ENCODE results near the gene DCUN1D3. TPM values are rescaled to one million over a fixed set of nuclear protein-coding genes. Genes with fewer than 3 reads are reported as not detected.
"Not testable (repeated sequence)": the region's sequence is repeated elsewhere in the genome, so short reads cannot be mapped to it uniquely, and the experiment has no call there.

The DCUN1D3 gene
- polyA plus RNA-seq, 1 donor (not counting 4 experiments of a cell fraction or from before 2014, with no cell fraction given) = 9.4 TPM

DNA sequence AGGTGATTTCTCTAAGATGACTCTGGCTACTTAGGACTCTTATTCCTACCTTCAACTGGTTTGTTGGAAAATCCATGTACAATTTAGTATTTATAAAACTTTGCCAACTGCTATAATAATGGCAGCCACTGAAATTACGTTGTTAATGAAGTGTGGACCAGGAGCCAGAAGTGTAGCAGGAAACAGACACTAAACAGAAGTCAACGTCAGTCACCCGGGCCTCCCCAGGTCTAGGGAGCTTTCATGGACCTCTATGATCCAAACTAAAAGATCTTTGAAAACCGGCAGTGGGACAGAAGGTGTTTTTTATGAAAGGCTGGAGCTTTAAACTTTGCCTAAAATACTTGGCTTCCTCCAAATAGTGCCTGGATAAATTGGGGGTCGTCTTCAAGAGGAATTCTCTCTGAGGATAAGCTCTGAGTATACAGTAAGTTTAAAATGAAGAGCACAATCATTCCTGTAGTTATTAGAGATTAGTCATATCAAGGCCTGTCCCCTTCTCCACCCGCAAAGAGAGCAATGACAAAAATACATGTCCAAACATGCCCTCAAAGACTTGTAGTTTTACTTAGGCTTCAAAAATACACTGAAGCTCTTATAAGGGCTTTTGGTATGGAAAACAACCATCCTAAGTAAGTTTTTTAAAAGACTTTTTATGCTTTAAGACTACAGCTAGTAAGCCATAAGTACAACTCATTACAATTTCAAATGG, 34.6 kb downstream of the DCUN1D3 start:
- Histone ChIP-seq H3K36me3 (ENCODE audit: control insufficient read depth in 2 of 2, extremely low read depth in 1 of 2, insufficient read depth in 2 of 2, low read length in 2 of 2) (peaks cover 13 to 17% of the 10 kb centered on the region in 2 experiments), H3K4me2 (ENCODE audit: control insufficient read depth, extremely low read depth, insufficient read depth, low read depth, low read length) (peak overlapping the region; percentile 99), H3K9ac (ENCODE audit: control insufficient read depth, extremely low read depth, insufficient read depth, low read length) (peak overlapping the region; percentile 83), H4K20me1 (ENCODE audit: control insufficient read depth, extremely low read depth, insufficient read depth, low read length) (no peaks in the 10 kb centered on the region), H2AFZ (ENCODE audit: control insufficient read depth, low read length) (peak overlapping the region; percentile 42), H3K4me3 (ENCODE audit: control insufficient read depth in 2 of 3, extremely low read depth in 1 of 3, insufficient read depth in 2 of 3, low read depth in 1 of 3, low read length in 3 of 3) (peak overlapping the region in 2 of 3 experiments; percentile 56 to 66), H3K79me2 (ENCODE audit: control insufficient read depth, insufficient read depth, low read length) (peaks cover 61% of the 10 kb centered on the region), H3K27me3 (ENCODE audit: control insufficient read depth, extremely low read depth, insufficient read depth, low read length) (no peaks in the 10 kb centered on the region), H3K4me1 (ENCODE audit: control insufficient read depth, extremely low read depth, insufficient read depth, low read length) (peaks cover 59% of the 10 kb centered on the region), H3K27ac (ENCODE audit: control insufficient read depth, insufficient read depth, low read length) (peak overlapping the region; percentile 99), H3K9me1 (ENCODE audit: control insufficient read depth, extremely low read depth, insufficient read depth, low read length) (peaks cover 7% of the 10 kb centered on the region), H3K9me3 (ENCODE audit: control insufficient read depth, low read depth, low read length) (no peaks in the 10 kb centered on the region)
- dilution Hi-C loops (cut with MboI; ENCODE audit: extremely low pct_ligation_motif_present, low sequenced_read_pairs) = no loop called here
- DNase-seq (ENCODE audit: low read depth, low spot score) (peak; percentile 71), FAIRE-seq (peak; percentile 48)
- TF ChIP-seq EZH2 (IDR thresholded peaks at IDR 0.05; ENCODE audit: low read length) = no peak
- TF ChIP-seq, protein P1, sequence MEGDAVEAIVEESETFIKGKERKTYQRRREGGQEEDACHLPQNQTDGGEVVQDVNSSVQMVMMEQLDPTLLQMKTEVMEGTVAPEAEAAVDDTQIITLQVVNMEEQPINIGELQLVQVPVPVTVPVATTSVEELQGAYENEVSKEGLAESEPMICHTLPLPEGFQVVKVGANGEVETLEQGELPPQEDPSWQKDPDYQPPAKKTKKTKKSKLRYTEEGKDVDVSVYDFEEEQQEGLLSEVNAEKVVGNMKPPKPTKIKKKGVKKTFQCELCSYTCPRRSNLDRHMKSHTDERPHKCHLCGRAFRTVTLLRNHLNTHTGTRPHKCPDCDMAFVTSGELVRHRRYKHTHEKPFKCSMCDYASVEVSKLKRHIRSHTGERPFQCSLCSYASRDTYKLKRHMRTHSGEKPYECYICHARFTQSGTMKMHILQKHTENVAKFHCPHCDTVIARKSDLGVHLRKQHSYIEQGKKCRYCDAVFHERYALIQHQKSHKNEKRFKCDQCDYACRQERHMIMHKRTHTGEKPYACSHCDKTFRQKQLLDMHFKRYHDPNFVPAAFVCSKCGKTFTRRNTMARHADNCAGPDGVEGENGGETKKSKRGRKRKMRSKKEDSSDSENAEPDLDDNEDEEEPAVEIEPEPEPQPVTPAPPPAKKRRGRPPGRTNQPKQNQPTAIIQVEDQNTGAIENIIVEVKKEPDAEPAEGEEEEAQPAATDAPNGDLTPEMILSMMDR (optimal IDR thresholded peaks at IDR 0.05 in 1 of 3, IDR thresholded peaks at IDR 0.05 in 1 of 3, conservative IDR thresholded peaks at IDR 0.05 in 1 of 3; ENCODE audit: extremely low read depth in 1 of 3, insufficient read depth in 2 of 3, low read length in 3 of 3) = no peak

GRCh38 chr16:20864376-20864775, 35.8 kb downstream of the DCUN1D3 start:
- H3K4me3 ChIP-seq (ENCODE audit: control insufficient read depth in 2 of 3, extremely low read depth in 1 of 3, insufficient read depth in 2 of 3, low read depth in 1 of 3, low read length in 3 of 3); H3K4me2 ChIP-seq (ENCODE audit: control insufficient read depth, extremely low read depth, insufficient read depth, low read depth, low read length); H3K9me3 ChIP-seq (ENCODE audit: control insufficient read depth, low read depth, low read length); H2AFZ ChIP-seq (ENCODE audit: control insufficient read depth, low read length); dilution Hi-C loops (cut with MboI; ENCODE audit: extremely low pct_ligation_motif_present, low sequenced_read_pairs); FAIRE-seq; H3K9ac ChIP-seq (ENCODE audit: control insufficient read depth, extremely low read depth, insufficient read depth, low read length); DNase-seq (ENCODE audit: low read depth, low spot score); H3K27ac ChIP-seq (ENCODE audit: control insufficient read depth, insufficient read depth, low read length); H4K20me1 ChIP-seq (ENCODE audit: control insufficient read depth, extremely low read depth, insufficient read depth, low read length); H3K27me3 ChIP-seq (ENCODE audit: control insufficient read depth, extremely low read depth, insufficient read depth, low read length); H3K9me1 ChIP-seq (ENCODE audit: control insufficient read depth, extremely low read depth, insufficient read depth, low read length): not testable (repeated sequence)
- Histone ChIP-seq H3K36me3 (ENCODE audit: control insufficient read depth in 2 of 2, extremely low read depth in 1 of 2, insufficient read depth in 2 of 2, low read length in 2 of 2) (peaks cover 22 to 24% of the 10 kb centered on the region in 2 experiments), H3K79me2 (ENCODE audit: control insufficient read depth, insufficient read depth, low read length) (peaks cover 51% of the 10 kb centered on the region), H3K4me1 (ENCODE audit: control insufficient read depth, extremely low read depth, insufficient read depth, low read length) (peaks cover 47% of the 10 kb centered on the region)

All from keratinocyte (primary cell).